Calu3 (cell line): Measurements from ENCODE around the gene DLX1. TPM values are rescaled to one million over a fixed set of nuclear protein-coding genes. Genes with fewer than 3 reads are reported as not detected.

Experiments
- BruUV-seq: library from RNA; stranded (reverse); fragments of 400-500 nt; replicated peaks from 2 replicates; lab custom pipeline; 2021; lab: Mats Ljungman, UMichigan
- CTCF ChIA-PET: fragments of 300-600 bp; sonication (Branson Sonifier 250); formaldehyde crosslinking; loops from one replicate; lab custom pipeline; 2022; ENCODE audit warnings: antibody characterized with exemption; lab: Charles Lee
- DNase-seq: peaks from one replicate; pipeline ENCODE4 v3.0.0; 2022
- H3K27ac Mint-ChIP-seq: one replicate; pipeline ENCODE4 v1.8.0; 2022; ENCODE audit warnings: mixed read lengths; ENCODE audit not compliant: unreplicated experiment
- H3K27me3 Mint-ChIP-seq: one replicate; pipeline ENCODE4 v1.8.0; 2022; ENCODE audit warnings: mixed read lengths; ENCODE audit not compliant: unreplicated experiment
- H3K36me3 Mint-ChIP-seq: one replicate; pipeline ENCODE4 v1.8.0; 2022; ENCODE audit warnings: mild to moderate bottlenecking, moderate library complexity, mixed read lengths; ENCODE audit not compliant: insufficient read depth, unreplicated experiment
- H3K4me1 Mint-ChIP-seq: one replicate; pipeline ENCODE4 v1.8.0; 2022; ENCODE audit warnings: mild to moderate bottlenecking, low read depth, mixed read lengths; ENCODE audit not compliant: unreplicated experiment
- H3K4me3 Mint-ChIP-seq: one replicate; pipeline ENCODE4 v1.8.0; 2022; ENCODE audit warnings: mild to moderate bottlenecking, low read depth, moderate library complexity, mixed read lengths; ENCODE audit not compliant: unreplicated experiment
- H3K9me3 Mint-ChIP-seq: one replicate; pipeline ENCODE4 v1.8.0; 2022; ENCODE audit warnings: low read depth, mixed read lengths; ENCODE audit not compliant: unreplicated experiment
- CTCF ChIP-seq: fragments of 200-600 bp; IDR thresholded peaks from one replicate; pipeline ENCODE4 v1.8.0; 2022; ENCODE audit warnings: antibody characterized with exemption; ENCODE audit not compliant: unreplicated experiment
- intact Hi-C: fragments of 100-400 bp; cut with micrococcal nuclease; formaldehyde crosslinking; loops from one replicate; pipeline ENCODE4 v1.10.0; 2022; ENCODE audit not compliant: unreplicated experiment
- total RNA-seq: library from RNA; stranded (reverse); gene quantifications from 2 replicates; pipeline ENCODE4 v1.2.3, GENCODE V29; 2022

DLX1 gene
- total RNA-seq, 1 experiment from 2014 or later, result not detected

DNA sequence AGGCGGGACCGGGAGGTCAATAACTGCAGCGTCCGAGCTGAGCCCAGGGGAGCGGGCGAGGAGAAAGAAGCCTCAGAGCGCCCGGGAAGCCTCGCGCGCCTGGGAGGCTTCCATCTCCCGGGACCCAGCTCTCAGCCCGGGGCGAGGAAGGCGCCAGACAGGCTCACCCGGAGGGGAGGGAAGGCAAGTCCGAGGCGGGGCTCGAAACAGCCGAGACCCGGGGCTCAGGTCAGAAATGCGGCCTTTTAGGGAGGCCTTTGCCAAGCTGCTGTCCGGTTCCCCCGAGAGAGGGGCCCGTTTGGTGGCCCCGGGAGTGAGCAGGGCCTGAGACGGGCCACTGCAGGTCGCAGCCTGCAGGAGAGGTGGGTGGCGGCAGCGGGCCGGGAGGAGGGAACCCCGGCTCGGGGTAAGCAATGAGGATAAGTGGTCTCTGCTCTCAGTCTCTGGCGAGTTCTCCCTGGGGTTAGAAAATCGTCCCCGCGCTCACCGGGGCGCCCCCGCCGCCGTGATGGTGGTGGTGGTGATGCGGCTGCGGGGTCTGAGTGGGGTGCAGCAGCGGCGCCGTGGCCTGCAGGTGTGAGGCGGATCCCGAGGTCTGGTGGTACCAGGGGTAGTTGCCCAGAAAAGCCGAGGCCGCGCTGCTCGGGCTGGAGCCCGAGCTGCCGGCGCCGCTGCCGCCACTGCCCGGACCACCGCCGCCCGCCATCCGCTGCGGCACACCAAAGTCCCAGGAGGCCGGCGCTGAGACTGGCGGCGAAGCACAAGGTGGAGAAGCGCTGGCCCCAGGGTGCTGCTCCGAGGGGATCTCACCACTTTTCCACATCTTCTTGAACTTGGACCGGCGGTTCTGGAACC lies 15.0 kb downstream of the DLX1 start:
- H3K9me3 Mint-ChIP-seq, result no peaks in the 10 kb centered on the region
- H3K27me3 Mint-ChIP-seq, result peaks cover 78% of the 10 kb centered on the region
- peaks cover 50% of the 10 kb centered on the region for H3K4me1 Mint-ChIP-seq
- peaks cover 21% of the 10 kb centered on the region for H3K36me3 Mint-ChIP-seq
- no peak for DNase-seq
- intact Hi-C loops, result loop anchor here (5.0 to 10.0 kb wide), 4 partner anchors 96 to 528 kb away; partner anchors contain the start of gene HAT1
- peak overlapping the region; percentile 18 for H3K4me3 Mint-ChIP-seq
- H3K27ac Mint-ChIP-seq, result no peak overlapping the region
- CTCF ChIA-PET, result no interaction called here
- no peak for TF ChIP-seq CTCF
- no TSS peak for BruUV-seq

- no peak for TF ChIP-seq CTCF
- CTCF ChIA-PET, result interaction anchor here (0.5 to 1.2 kb wide), 2 partner anchors 13 to 582 kb away, joined by 3 to 5 read pairs; no protein-coding TSS in a partner anchor
- Mint-ChIP-seq H3K4me1 (peaks cover 45% of the 10 kb centered on the region), H3K36me3 (peaks cover 20% of the 10 kb centered on the region), H3K4me3 (peak overlapping the region; percentile 98), H3K27me3 (peaks cover 76% of the 10 kb centered on the region), H3K27ac (no peak overlapping the region), H3K9me3 (no peaks in the 10 kb centered on the region)
- no peak for DNase-seq
- no TSS peak for BruUV-seq
- intact Hi-C loops, result loop anchor here (5.0 to 10.0 kb wide), 4 partner anchors 96 to 529 kb away; partner anchors contain the start of gene HAT1
These were observed 15.9 kb downstream of the DLX1 start for GRCh38 chr2:172100935-172101820.

GRCh38 chr2:172101821-172102390 lies 16.6 kb downstream of the DLX1 start:
- H3K9me3 Mint-ChIP-seq, result no peaks in the 10 kb centered on the region
- CTCF ChIA-PET, result interaction anchor here (0.5 to 1.2 kb wide), 3 partner anchors 14 to 581 kb away, joined by 3 to 5 read pairs (median 4); no protein-coding TSS in a partner anchor
- H3K27ac Mint-ChIP-seq, result peak overlapping the region; percentile 83
- peaks cover 69% of the 10 kb centered on the region for H3K27me3 Mint-ChIP-seq
- intact Hi-C loops, result loop anchor here (5.0 to 10.0 kb wide), 4 partner anchors 97 to 530 kb away; partner anchors contain the start of gene HAT1
- peak overlapping the region; percentile 98 for H3K4me3 Mint-ChIP-seq
- peaks cover 39% of the 10 kb centered on the region for H3K4me1 Mint-ChIP-seq
- peak; percentile 30 for DNase-seq
- no peak for TF ChIP-seq CTCF
- TSS peak; percentile 29 for BruUV-seq
- H3K36me3 Mint-ChIP-seq, result peaks cover 24% of the 10 kb centered on the region
